GM10266 (cell line): Measurements from ENCODE around the gene PPP1R9A.
"Not testable (repeated sequence)": the region's sequence is repeated elsewhere in the genome, so short reads cannot be mapped to it uniquely, and the experiment has no call there.

Experiments
- DNase-seq: peaks from one replicate; pipeline ENCODE4 v3.0.0; 2012; ENCODE audit errors: extremely low spot score
- CTCF ChIP-seq: IDR thresholded peaks from 2 replicates; pipeline ENCODE4 v1.5.1; 2012; ENCODE audit warnings: mild to moderate bottlenecking, low read depth; ENCODE audit not compliant: control insufficient read depth, insufficient read depth; ENCODE audit errors: missing control alignments

Gene PPP1R9A

GRCh38 chr7:94998266-94999068, 91.1 kb downstream of the PPP1R9A start:
- no peak for DNase-seq
- TF ChIP-seq CTCF = no peak

DNA sequence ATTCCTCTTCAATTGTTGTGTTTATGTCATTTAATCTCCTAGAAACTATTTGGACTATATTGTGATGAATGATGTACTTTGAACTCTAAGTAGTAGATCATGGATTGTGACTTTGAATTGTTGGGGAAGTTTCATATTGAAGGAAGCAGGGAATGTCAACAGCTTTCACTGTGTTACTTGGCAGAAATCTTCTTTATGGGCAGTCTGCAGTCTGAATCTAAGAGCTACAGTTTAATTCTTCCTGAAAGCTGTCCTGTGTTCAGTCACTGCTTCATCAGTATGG, 91.6 kb downstream of the PPP1R9A start:
- DNase-seq = no peak
- no peak for TF ChIP-seq CTCF

DNA sequence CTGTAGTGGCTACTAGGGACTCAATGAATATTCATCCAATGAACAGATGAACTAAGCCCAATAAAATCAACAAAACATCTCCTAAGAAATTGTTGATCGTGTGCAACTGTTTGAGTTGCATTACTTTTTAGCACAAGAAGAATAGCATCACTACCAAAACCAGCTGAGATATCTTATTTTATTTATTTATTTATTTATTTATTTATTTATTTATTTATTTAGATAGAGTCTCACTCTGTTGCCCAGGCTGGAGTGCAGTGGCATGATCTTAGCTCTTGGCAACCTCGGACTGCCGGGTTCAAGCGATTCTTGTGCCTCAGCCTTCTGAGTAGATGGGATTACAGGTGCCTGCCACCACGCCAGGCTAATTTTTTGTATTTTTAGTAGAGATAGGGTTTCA, 92.2 kb downstream of the PPP1R9A start:
- not testable (repeated sequence) for DNase-seq

DNA sequence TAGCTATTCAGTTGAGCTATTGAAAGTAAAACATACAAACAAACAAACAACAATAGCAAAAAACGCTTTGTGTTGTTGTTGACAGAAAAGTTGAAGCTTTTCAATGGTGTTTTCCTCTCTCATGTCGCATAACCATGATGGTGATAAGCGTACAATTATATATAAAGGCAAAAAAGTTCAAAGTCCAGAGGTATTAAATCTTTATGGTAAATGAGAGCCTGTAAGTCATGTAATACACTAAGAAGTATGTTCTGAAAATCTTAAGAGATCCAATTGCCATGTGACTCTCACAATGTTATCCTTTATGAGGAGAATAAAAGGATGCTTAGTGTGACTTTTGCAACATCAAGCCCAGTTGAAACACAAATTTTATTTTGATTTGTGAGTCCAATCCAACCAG, 93.9 kb downstream of the PPP1R9A start:
- DNase-seq = no peak
- no peak for TF ChIP-seq CTCF

- no peak for DNase-seq
- TF ChIP-seq CTCF = no peak
Observed at GRCh38 chr7:95001815-95002561, 94.6 kb downstream of the PPP1R9A start.

DNA sequence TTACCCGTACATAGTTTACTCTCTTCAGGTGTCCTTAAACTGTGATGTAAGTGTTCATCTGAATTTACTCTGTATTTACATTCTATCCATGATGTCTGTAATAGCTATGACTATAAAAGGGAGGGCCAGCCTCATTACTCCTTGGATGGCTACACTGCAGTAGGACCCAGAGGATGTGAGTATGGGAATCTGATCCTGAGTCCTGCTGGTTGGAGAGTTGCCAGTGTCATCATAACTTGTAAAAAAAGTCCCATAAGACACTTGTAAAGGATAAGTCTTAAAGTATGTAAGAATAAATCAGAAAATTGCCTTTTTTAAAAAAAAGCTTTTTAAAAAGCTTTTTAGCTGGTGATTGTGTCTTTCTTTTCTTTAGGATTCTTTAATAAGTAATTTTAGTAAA, 95.4 kb downstream of the PPP1R9A start:
- TF ChIP-seq CTCF = no peak

GRCh38 chr7:95004618-95005247, 97.3 kb downstream of the PPP1R9A start:
- no peak for TF ChIP-seq CTCF
- no peak for DNase-seq

More for the DNA sequence above, 95.4 kb downstream of the PPP1R9A start:
- DNase-seq = no peak

DNA sequence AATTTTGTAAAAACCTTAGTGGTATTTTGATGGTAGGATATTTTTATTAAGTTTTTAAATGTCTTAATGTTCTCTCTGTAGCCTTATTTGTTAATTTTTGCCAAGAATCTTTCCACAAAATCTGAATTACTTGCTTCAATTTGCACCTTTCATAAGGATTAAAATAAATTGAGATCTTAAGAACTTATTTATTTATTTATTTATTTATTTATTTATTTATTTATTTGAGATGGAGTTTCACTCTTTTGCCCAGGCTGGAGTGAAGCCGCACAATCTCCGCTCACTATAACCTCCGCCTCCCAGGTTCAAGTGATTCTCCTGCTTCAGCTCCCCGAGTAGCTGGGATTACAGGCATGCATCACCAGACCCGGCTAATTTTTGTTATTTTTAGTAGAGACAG, 98.6 kb downstream of the PPP1R9A start:
- DNase-seq = no peak
- no peak for TF ChIP-seq CTCF

DNA sequence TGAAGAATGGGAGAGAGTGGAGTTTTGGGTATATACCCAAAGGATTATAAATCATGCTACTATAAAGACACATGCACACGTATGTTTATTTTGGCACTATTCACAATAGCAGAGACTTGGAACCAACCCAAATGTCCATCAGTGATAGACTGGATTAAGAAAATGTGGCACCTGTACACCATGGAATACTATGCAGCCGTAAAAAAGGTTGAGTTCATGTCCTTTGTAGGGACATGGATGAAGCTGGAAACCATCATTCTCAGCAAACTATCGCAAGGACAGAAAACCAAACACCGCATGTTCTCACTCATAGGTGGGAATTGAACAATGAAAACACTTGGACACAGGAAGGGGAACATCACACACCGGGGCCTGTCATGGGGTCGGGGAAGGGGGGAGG, 101.4 kb downstream of the PPP1R9A start:
- not testable (repeated sequence) for DNase-seq
